Heart right ventricle (tissue), 16 donors: ENCODE data around the gene LINGO3. TPM values are rescaled to one million over a fixed set of nuclear protein-coding genes. Genes with fewer than 3 reads are reported as not detected.

Source experiments
- ATAC-seq, 8 donors: fragments of 200-7000 bp; cut with Tn5 transposase; one replicate each; pipeline ENCODE4 v1.9.1; 2020; ENCODE audit warnings: mild to moderate bottlenecking in 8 of 8, moderate library complexity in 8 of 8, moderate number of reproducible peaks in 1 of 8
- DNase-seq, 2 donors: peaks; one replicate each; pipeline ENCODE4 v3.0.0-alpha.2; 2020
- H3K27ac ChIP-seq, 10 donors: fragments of 200-600 bp; sonication (generic) in 2 of 10; one replicate each; pipeline versions ENCODE4 v1.5.0 to v1.8.0; 2020 to 2022; ENCODE audit warnings: mild to moderate bottlenecking in 3 of 10
- H3K27me3 ChIP-seq, 7 donors: fragments of 200-600 bp; one replicate each; pipeline ENCODE4 v1.8.0; 2021 to 2022; ENCODE audit warnings: mild to moderate bottlenecking in 2 of 7
- H3K36me3 ChIP-seq, 9 donors: fragments of 200-600 bp; sonication (generic) in 1 of 9; one replicate each; pipeline versions ENCODE4 v1.5.0 to v1.8.0; 2020 to 2022; ENCODE audit warnings: mild to moderate bottlenecking in 2 of 9
- H3K4me1 ChIP-seq, 9 donors: fragments of 200-600 bp; sonication (generic) in 1 of 9; one replicate each; pipeline versions ENCODE4 v1.5.0 to v1.8.0; 2020 to 2022; ENCODE audit warnings: mild to moderate bottlenecking in 4 of 9
- H3K4me3 ChIP-seq, 10 donors: fragments of 200-600 bp; sonication (generic) in 2 of 10; one replicate each; pipeline versions ENCODE4 v1.5.0 to v1.8.0; 2020 to 2022; ENCODE audit warnings: mild to moderate bottlenecking in 7 of 10, moderate library complexity in 2 of 10
- H3K9me3 ChIP-seq, 11 donors: fragments of 200-600 bp in 10 of 11; sonication (generic) in 2 of 11; one replicate each; pipeline versions ENCODE4 v1.5.0 to v1.8.0; 2013 to 2022; ENCODE audit warnings: mild to moderate bottlenecking in 2 of 11, control low read depth in 1 of 11, moderate library complexity in 1 of 11
- WGBS, 2 donors: extraction: QIAGEN DNeasy Blood & Tissue Kit; methylation state at CpG; one replicate each; pipeline ENCODE4 v1.1.7; 2013; ENCODE audit warnings: inconsistent platforms in 1 of 2; 5-methylcytosine and 5-hydroxymethylcytosine counted together
- intact Hi-C, 10 donors: fragments of 100-400 bp; cut with DNase I; formaldehyde crosslinking; loops; one replicate each; pipeline versions ENCODE4 v1.11.1 to v1.14.2; 2022
- polyA plus RNA-seq, 2 donors: library from polyadenylated mRNA; stranded (reverse); fragments of 200-250 nt; gene quantifications; one replicate each; pipeline ENCODE4 v1.2.3, GENCODE V29; 2013
- total RNA-seq, 10 donors: library from RNA; stranded (reverse); fragmentation: NEBNext Ultra II Directional in 3 of 10; extraction: Animal tissue kit (Norgen Biotek cat#: 25700) in 3 of 10; gene quantifications; one replicate each; pipeline versions ENCODE4 v1.2.1 to v1.2.4, GENCODE V29; 2021 to 2023
- TF ChIP-seq, protein P1 (sequence below), 9 donors: fragments of 200-600 bp; sonication (generic) in 2 of 9; IDR thresholded peaks; one replicate each; pipeline versions ENCODE4 v1.5.0 to v1.8.0; 2021 to 2022; ENCODE audit warnings: antibody characterized with exemption in 9 of 9, mild to moderate bottlenecking in 5 of 9, moderate library complexity in 1 of 9
- donor health status: Arrhythmogenic right ventricular cardiomyopathy.
- donor health status: ischemic (EF 13 %, LVEDD 7.1; RV severe dilation, severe dysfunction).
- donor health status: healthy with polysubstance abuse.
- donor health status: DM: no; HTN: yes; CAD: no.
- donor health status: DM: no; HTN: no; CAD: no.
- donor health status: ischemic (EF 25% LVEDD 6.9; RV normal size, moderate dysfunction).
- donor health status: ischemic (EF 25% LVEDD 5.7; RV mildly dilated, moderate dysfunction).
- donor health status: healthy.
- donor health status: DM: yes; HTN: yes; CAD: no.
- donor health status: Ischemic cardiomyopathy.
- donor health status: ischemic (EF 35%, LVEDD 5.7; RV mildly dilated, moderate dysfunction).
- donor health status: nonischemic (EF 11% LVEDD 7.7; RV severe dilation, severe dysfunction).
- donor health status: DM: yes; HTN: yes; CAD: no.
- donor health status: PGD.
- donor health status: ischemic (EF 29% LVEDD 5.4; RV normal size, mild dysfunction).
- donor health status: nonischemic (EF 23%, LVEDD 6.1; RV moderate dilation, normal function).

Gene LINGO3
- total and polyA plus RNA-seq, 12 donors = not detected

GRCh38 chr19:2270157-2270422 lies 37.9 kb downstream of the LINGO3 start:
- peak overlapping the region; percentile 89 to 100 (median 100) for H3K4me3 ChIP-seq
- peaks cover 0 to 32% (median 14%) of the 10 kb centered on the region in 9 donors for H3K36me3 ChIP-seq
- H3K9me3 ChIP-seq = no peaks in the 10 kb centered on the region
- ATAC-seq (peak in 4 of 8 donors; percentile 6 to 13 (median 10)), DNase-seq (peak; percentile 51 to 61)
- TF ChIP-seq, protein P1, sequence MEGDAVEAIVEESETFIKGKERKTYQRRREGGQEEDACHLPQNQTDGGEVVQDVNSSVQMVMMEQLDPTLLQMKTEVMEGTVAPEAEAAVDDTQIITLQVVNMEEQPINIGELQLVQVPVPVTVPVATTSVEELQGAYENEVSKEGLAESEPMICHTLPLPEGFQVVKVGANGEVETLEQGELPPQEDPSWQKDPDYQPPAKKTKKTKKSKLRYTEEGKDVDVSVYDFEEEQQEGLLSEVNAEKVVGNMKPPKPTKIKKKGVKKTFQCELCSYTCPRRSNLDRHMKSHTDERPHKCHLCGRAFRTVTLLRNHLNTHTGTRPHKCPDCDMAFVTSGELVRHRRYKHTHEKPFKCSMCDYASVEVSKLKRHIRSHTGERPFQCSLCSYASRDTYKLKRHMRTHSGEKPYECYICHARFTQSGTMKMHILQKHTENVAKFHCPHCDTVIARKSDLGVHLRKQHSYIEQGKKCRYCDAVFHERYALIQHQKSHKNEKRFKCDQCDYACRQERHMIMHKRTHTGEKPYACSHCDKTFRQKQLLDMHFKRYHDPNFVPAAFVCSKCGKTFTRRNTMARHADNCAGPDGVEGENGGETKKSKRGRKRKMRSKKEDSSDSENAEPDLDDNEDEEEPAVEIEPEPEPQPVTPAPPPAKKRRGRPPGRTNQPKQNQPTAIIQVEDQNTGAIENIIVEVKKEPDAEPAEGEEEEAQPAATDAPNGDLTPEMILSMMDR (IDR thresholded peaks at IDR 0.05) = no peak
- no peaks in the 10 kb centered on the region for H3K27me3 ChIP-seq
- peak overlapping the region; percentile 94 to 100 (median 99) for H3K27ac ChIP-seq
- WGBS, 2 donors = 1% methylated on average over 30 of the region's 30 CpGs
- peaks cover 15 to 78% (median 47%) of the 10 kb centered on the region in 9 donors for H3K4me1 ChIP-seq
- intact Hi-C loops = loop anchor here in 9 of 10 donors (2.0 to 10.0 kb wide), 8 partner anchors 33 to 125 kb away; partner anchors contain the start of genes PLEKHJ1 (in 3 of the 9), SF3A2 (in 3 of the 9) and AP3D1 (in 2 of the 9)

- H3K4me1 ChIP-seq = peaks cover 15 to 78% (median 47%) of the 10 kb centered on the region in 9 donors
- ATAC-seq = peak; percentile 86 to 93 (median 90)
Observed at GRCh38 chr19:2269244-2270156, 38.5 kb downstream of the LINGO3 start.

DNA sequence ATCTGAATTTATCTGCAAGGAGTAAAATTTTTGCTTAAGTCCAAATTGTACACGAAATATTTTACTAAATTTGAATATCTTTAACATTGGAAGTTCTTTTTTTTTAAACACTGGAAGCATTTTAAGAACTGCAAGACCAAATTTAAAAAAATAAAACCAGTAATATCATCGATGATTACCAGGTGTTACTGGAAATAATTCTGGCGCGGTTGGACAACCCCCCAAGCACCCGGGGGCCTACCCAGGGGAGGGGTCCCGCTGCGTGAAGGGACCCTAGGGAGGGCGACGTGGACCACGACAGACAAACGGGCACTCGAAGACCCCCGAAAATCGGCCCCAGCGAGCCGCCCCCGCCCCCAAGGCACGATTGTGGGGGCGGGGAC lies 39.1 kb downstream of the LINGO3 start:
- Histone ChIP-seq H3K27ac (peak overlapping the region in 9 of 10 donors; percentile 19 to 100 (median 99)), H3K9me3 (no peaks in the 10 kb centered on the region), H3K4me1 (peaks cover 15 to 71% (median 41%) of the 10 kb centered on the region in 9 donors), H3K27me3 (no peaks in the 10 kb centered on the region), H3K36me3 (peaks cover 0 to 26% (median 14%) of the 10 kb centered on the region in 9 donors), H3K4me3 (peak overlapping the region; percentile 19 to 100 (median 100))
- no peak for ATAC-seq
- WGBS, 2 donors = 1 to 2% methylated on average over 19 of the region's 19 CpGs
- TF ChIP-seq, protein P1 (IDR thresholded peaks at IDR 0.05) = no peak
- DNase-seq = no peak
- intact Hi-C loops = loop anchor here in 2 of 10 donors (1.0 to 2.0 kb wide), 3 partner anchors 32 to 106 kb away; partner anchors contain the start of genes PLEKHJ1 (in 2 of the 2), SF3A2 (in 2 of the 2) and DOT1L (in 1 of the 2)

More at GRCh38 chr19:2269244-2270156, 38.5 kb downstream of the LINGO3 start:
- Histone ChIP-seq H3K4me3 (peak overlapping the region; percentile 89 to 100 (median 100)), H3K9me3 (no peaks in the 10 kb centered on the region), H3K27me3 (no peaks in the 10 kb centered on the region), H3K36me3 (peaks cover 0 to 32% (median 14%) of the 10 kb centered on the region in 9 donors), H3K27ac (peak overlapping the region; percentile 94 to 100 (median 99))
- WGBS, 2 donors = 1% methylated on average over 97 to 103 of the region's 103 CpGs
- peak; percentile 99 for DNase-seq
- TF ChIP-seq, protein P1 (IDR thresholded peaks at IDR 0.05) = peak in 1 of 9 donors; percentile 17
- intact Hi-C loops = loop anchor here (1.0 to 10.0 kb wide), 10 partner anchors 32 to 125 kb away; partner anchors contain the start of genes PLEKHJ1 (in 5 of the 10), SF3A2 (in 5 of the 10), AP3D1 (in 2 of the 10) and DOT1L (in 1 of the 10)

- no peaks in the 10 kb centered on the region for H3K9me3 ChIP-seq
- intact Hi-C loops = loop anchor here in 1 of 10 donors (2.0 kb wide), 2 partner anchors 32 to 106 kb away; partner anchors contain the start of genes DOT1L, PLEKHJ1 and SF3A2
- ATAC-seq (no peak), DNase-seq (no peak)
- peaks cover 14 to 68% (median 37%) of the 10 kb centered on the region in 9 donors for H3K4me1 ChIP-seq
- peak overlapping the region in 5 of 10 donors; percentile 99 to 100 (median 99) for H3K27ac ChIP-seq
- 87 to 92% methylated on average over 4 of the region's 4 CpGs for WGBS, 2 donors
- H3K36me3 ChIP-seq = peaks cover 0 to 26% (median 14%) of the 10 kb centered on the region in 9 donors
- TF ChIP-seq, protein P1 (IDR thresholded peaks at IDR 0.05) = no peak
- peak overlapping the region in 8 of 10 donors; percentile 95 to 100 (median 100) for H3K4me3 ChIP-seq
- no peaks in the 10 kb centered on the region for H3K27me3 ChIP-seq
Observed at GRCh38 chr19:2268480-2268830, 39.5 kb downstream of the LINGO3 start.
